ENCODE measurements around the gene PHLDB1. TPM values are rescaled to one million over a fixed set of nuclear protein-coding genes. Genes with fewer than 3 reads are reported as not detected.
"Not testable (repeated sequence)": the region's sequence is repeated elsewhere in the genome, so short reads cannot be mapped to it uniquely, and the experiment has no call there.

The PHLDB1 gene
- total RNA-seq, 1 donor = 93.5 TPM

DNA sequence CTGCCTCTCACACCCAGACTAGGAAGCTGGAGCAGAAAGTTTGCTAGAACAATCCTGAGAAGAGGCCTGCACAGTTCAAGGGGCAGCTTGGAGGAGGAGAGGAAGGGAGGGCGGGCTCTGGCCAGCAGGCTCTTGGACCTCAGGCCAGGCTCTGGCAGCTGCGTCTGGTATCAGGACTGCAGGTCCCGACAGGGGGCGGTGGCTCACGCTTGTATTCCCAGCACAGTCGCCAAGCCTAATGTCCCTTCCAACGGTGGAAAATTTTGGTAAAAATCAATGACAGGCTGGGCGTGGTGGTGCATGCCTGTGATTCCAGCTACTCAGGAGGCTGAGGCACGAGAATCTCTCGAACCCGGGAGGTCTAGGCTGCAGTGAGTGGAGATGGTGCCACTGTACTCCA, 71.5 kb downstream of the PHLDB1 start:
- not testable (repeated sequence) for DNase-seq (ENCODE audit: low read depth); H3K4me3 ChIP-seq (ENCODE audit: low read depth, low read length)
- TF ChIP-seq, protein P1, sequence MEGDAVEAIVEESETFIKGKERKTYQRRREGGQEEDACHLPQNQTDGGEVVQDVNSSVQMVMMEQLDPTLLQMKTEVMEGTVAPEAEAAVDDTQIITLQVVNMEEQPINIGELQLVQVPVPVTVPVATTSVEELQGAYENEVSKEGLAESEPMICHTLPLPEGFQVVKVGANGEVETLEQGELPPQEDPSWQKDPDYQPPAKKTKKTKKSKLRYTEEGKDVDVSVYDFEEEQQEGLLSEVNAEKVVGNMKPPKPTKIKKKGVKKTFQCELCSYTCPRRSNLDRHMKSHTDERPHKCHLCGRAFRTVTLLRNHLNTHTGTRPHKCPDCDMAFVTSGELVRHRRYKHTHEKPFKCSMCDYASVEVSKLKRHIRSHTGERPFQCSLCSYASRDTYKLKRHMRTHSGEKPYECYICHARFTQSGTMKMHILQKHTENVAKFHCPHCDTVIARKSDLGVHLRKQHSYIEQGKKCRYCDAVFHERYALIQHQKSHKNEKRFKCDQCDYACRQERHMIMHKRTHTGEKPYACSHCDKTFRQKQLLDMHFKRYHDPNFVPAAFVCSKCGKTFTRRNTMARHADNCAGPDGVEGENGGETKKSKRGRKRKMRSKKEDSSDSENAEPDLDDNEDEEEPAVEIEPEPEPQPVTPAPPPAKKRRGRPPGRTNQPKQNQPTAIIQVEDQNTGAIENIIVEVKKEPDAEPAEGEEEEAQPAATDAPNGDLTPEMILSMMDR (IDR thresholded peaks at IDR 0.05; ENCODE audit: insufficient read depth, low read length) = peak; percentile 26

DNA sequence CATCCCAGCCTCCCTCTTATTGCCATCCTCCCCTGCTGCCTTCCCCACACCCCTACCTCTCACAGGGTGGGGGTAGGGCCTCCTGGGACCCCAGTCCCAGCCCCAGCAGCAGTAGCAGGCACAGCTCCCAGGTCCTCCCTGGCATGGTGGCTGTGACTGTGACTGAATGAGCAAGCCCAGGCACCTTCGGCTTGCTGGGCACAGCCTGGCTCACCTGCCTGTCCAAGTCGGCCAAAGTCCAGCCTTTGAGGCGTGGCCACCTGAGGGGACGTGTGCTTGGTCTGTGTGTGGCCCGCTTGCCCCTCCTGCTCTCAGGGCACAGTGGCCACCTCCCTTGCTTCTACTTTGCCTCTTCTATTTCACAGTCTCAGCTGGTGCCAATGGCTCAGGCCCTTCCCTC, 72.1 kb downstream of the PHLDB1 start, which contains the start of gene TREH:
TSS of gene TREH (minus strand) at position 168 of the 400 bp plus-strand sequence. CDS start at position 145, 23 bp downstream.
- no peak for DNase-seq (ENCODE audit: low read depth)
- TF ChIP-seq, protein P1 (IDR thresholded peaks at IDR 0.05; ENCODE audit: insufficient read depth, low read length) = no peak

DNA sequence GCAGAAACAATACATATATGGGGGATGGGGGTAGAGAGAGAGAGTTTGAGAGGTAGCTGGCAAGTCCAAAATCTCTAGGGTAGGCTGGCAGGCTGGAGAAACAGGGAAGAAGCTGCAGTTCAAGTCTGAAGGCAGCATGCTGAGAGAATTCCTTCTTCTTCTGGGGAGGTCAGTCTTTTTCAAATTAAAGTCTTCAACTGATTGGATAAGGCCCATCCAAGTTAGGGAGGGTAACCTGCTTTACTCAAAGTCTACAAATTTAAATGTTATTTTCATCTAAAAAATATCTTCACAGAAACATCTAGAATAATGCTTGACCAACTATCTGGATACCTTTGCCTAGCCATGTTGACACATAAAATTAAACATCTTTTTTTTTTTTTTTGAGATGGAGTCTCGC, 75.0 kb downstream of the PHLDB1 start:
- H3K4me3 ChIP-seq (ENCODE audit: low read depth, low read length) = no peak overlapping the region
- DNase-seq (ENCODE audit: low read depth) = no peak
- TF ChIP-seq, protein P1 (IDR thresholded peaks at IDR 0.05; ENCODE audit: insufficient read depth, low read length) = no peak

More for the DNA sequence above, 72.1 kb downstream of the PHLDB1 start, which contains the start of gene TREH:
- no peak within 1 kb of the TSS for H3K4me3 ChIP-seq (ENCODE audit: low read depth, low read length)

DNA sequence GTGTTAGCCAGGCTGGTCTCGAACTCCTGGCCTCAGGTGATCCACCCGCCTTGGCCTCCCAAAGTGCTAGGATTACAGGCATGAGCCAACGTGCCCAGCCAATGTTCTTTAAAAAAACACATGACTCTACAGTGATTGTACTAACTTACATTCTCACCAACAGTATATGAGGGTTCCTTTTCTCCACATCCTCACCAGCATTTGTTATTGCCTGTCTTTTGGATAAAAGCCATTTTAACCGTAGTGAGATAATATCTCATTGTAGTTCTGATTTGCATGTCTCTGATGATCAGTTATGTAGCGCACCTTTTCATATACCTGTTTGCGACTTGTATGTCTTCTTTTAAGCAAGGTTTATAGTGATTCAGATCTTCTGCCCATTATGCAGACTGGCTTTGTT, 75.5 kb downstream of the PHLDB1 start:
- DNase-seq (ENCODE audit: low read depth); H3K4me3 ChIP-seq (ENCODE audit: low read depth, low read length): not testable (repeated sequence)

DNA sequence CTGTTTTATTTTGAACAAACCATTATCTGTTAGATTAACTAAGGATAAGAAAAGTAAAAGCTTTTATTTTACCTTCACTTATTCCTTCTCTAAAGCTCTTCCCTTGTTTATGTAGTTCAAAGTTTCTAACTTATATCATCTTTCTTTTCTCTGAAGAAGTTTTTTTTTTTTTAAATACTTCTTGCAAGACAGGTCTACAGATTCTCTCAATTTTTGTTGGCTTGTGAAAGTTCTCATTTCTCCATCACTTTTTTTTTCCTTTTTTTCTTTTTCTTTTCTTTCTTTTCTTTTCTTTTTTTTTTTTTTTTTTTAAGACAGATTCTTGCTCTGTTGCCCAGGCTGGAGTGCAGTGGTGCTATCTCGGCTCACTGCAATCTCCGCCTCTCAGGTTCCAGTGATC, 76.8 kb downstream of the PHLDB1 start:
- TF ChIP-seq, protein P1 (IDR thresholded peaks at IDR 0.05; ENCODE audit: insufficient read depth, low read length) = no peak
- no peak overlapping the region for H3K4me3 ChIP-seq (ENCODE audit: low read depth, low read length)
- no peak for DNase-seq (ENCODE audit: low read depth)

DNA sequence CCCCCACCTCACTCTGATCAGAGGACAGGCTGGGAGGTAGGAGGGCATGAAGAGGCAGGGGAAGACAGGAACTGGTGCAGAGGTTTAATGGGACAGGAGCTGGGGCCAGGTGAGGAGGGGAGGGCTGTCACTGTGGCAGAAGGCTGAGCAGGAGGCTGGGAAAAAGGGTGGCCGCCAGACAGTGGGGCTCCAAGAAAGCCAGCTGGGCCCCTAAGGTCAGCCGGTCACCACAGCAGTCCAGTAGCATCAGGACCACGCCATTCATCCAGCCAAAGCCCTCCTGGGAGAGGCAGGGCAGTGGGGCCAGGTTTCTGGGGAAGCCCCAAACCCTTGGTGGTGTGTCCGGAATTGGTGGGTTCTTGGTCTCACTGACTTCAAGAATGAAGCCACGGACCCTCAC, 80.5 kb downstream of the PHLDB1 start:
- no peak for DNase-seq (ENCODE audit: low read depth)
- TF ChIP-seq, protein P1 (IDR thresholded peaks at IDR 0.05; ENCODE audit: insufficient read depth, low read length) = no peak
- no peak overlapping the region for H3K4me3 ChIP-seq (ENCODE audit: low read depth, low read length)

DNA sequence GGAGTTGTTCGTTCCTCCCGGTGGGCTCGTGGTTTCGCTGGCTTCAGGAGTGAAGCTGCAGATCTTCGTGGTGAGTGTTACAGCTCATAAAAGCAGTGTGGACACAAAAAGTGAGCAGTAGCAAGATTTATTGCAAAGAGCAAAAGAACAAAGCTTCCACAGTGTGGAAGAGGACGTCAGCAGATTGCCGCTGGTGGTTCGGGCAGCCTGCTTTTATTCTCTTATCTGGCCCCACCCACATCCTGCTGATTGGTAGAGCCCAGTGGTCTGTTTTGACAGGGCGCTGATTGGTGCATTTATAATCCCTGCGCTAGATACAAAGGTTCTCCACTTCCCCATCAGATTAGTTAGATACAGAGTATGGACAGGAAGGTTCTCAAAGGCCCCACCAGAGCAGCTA, 80.9 kb downstream of the PHLDB1 start:
- DNase-seq (ENCODE audit: low read depth); H3K4me3 ChIP-seq (ENCODE audit: low read depth, low read length): not testable (repeated sequence)

DNA sequence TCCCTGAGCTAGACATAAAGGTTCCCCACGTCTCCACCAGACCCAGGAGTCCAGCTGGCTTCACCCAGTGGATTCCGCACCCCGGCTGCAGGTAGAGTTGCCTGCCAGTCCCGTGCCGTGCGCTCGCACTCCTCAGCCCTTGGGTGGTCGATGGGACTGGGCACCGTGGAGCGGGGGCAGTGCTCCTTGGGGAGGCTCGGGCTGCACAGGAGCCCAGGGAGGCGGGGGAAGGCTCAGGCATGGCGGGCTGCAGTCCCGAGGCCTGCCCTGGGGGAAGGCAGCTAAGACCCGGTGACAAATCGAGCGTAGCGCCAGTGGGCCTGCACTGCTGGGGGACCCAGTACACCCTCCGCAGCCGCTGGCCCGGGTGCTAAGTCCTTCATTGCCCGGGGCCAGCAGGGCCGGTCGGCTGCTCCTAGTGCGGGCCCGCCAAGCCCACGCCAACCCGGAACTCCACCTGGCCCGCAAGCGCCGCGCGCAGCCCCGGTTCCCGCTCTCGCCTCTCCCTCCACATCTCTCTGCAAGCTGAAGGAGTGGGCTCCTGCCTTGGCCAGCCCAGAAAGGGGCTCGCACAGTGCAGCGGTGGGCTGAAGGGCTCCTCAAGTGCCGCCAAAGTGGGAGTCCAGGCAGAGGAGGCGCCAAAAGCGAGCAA, 81.6 kb downstream of the PHLDB1 start:
- TF ChIP-seq, protein P1 (IDR thresholded peaks at IDR 0.05; ENCODE audit: insufficient read depth, low read length) = no peak
- H3K4me3 ChIP-seq (ENCODE audit: low read depth, low read length) = no peak overlapping the region
- no peak for DNase-seq (ENCODE audit: low read depth)

Measured in fibroblast of the aortic adventitia (primary cell).